T-helper 1 cell treated with Interleukin-12 subunit alpha and Interleukin-12 subunit beta and Interleukin-4 antibody, amounts not matched to agents 30 ng/mL and 1 ng/mL, for 36 hours (primary cell): ENCODE results near the gene BRAF. TPM values are rescaled to one million over a fixed set of nuclear protein-coding genes. Genes with fewer than 3 reads are reported as not detected.
"Not testable (repeated sequence)": the region's sequence is repeated elsewhere in the genome, so short reads cannot be mapped to it uniquely, and the experiment has no call there.

Source experiments
- intact Hi-C: fragments of 100-400 bp; cut with micrococcal nuclease; formaldehyde crosslinking; loops from one replicate; pipeline ENCODE4 v1.15.1; 2024
- total RNA-seq: library from RNA; stranded (reverse); gene quantifications from 2 replicates; pipeline ENCODE4 v1.2.3, GENCODE V29; 2022

The BRAF gene
- total RNA-seq, result 26.7 and 31.3 TPM in 2 replicates

- intact Hi-C loops, result loop anchor here (1.0 to 10.0 kb wide), 13 partner anchors 23 to 1820 kb away; partner anchors contain the start of genes MKRN1, MRPS33, NDUFB2 and PARP12
These were observed at the start of gene BRAF for GRCh38 chr7:140924821-140925421. TSS of gene BRAF (minus strand) at chr7:140924929. CDS start at chr7:140924703, 226 bp downstream.

GRCh38 chr7:140972876-140973829 lies 48.4 kb upstream of the BRAF start:
- intact Hi-C loops, result no loop called here

- intact Hi-C loops, result no loop called here
These were observed 47.6 kb upstream of the BRAF start for GRCh38 chr7:140972344-140972743.

GRCh38 chr7:140967438-140967837 lies 42.7 kb upstream of the BRAF start:
- intact Hi-C loops, result no loop called here

- intact Hi-C loops, result no loop called here
These were observed 42.0 kb upstream of the BRAF start for GRCh38 chr7:140966561-140967233.

- intact Hi-C loops, result no loop called here
These were observed 36.4 kb upstream of the BRAF start for GRCh38 chr7:140961117-140961516.

- intact Hi-C loops, result not testable (repeated sequence)
These were observed 32.3 kb upstream of the BRAF start for GRCh38 chr7:140956997-140957396.

GRCh38 chr7:140945940-140946339 lies 21.2 kb upstream of the BRAF start:
- intact Hi-C loops, result no loop called here

- intact Hi-C loops, result not testable (repeated sequence)
These were observed 17.5 kb upstream of the BRAF start for GRCh38 chr7:140942242-140942641.

GRCh38 chr7:140940898-140941297 lies 16.2 kb upstream of the BRAF start:
- intact Hi-C loops, result no loop called here

GRCh38 chr7:140937702-140938264 lies 13.1 kb upstream of the BRAF start:
- intact Hi-C loops, result no loop called here

- intact Hi-C loops, result loop anchor here (10.0 kb wide), 1 partner anchor 1824 kb away; the partner anchor contains the start of gene ZC3HAV1
These were observed 4.0 kb upstream of the BRAF start for GRCh38 chr7:140928491-140929309.

- intact Hi-C loops, result loop anchor here (10.0 kb wide), 1 partner anchor 1823 kb away; the partner anchor contains the start of gene ZC3HAV1
These were observed 3.2 kb upstream of the BRAF start for GRCh38 chr7:140927945-140928344.

GRCh38 chr7:140927351-140927750 lies 2.6 kb upstream of the BRAF start:
- intact Hi-C loops, result loop anchor here (10.0 kb wide), 1 partner anchor 1823 kb away; the partner anchor contains the start of gene ZC3HAV1

GRCh38 chr7:140926021-140926817 lies 1.5 kb upstream of the BRAF start:
- intact Hi-C loops, result loop anchor here (10.0 kb wide), 1 partner anchor 1821 kb away; the partner anchor contains the start of gene ZC3HAV1

GRCh38 chr7:140924019-140924820 lies 509 bp downstream of the BRAF start:
- intact Hi-C loops, result loop anchor here (1.0 to 10.0 kb wide), 10 partner anchors 22 to 1819 kb away; partner anchors contain the start of genes MRPS33, PARP12, RAB19 and SSBP1

- intact Hi-C loops, result loop anchor here (1.0 to 10.0 kb wide), 10 partner anchors 21 to 1819 kb away; partner anchors contain the start of genes MRPS33, PARP12, RAB19 and SSBP1
These were observed 1.2 kb downstream of the BRAF start for GRCh38 chr7:140923358-140924006.
